Thoracic aorta (tissue), 2 donors: ENCODE data around the gene PTEN. TPM values are rescaled to one million over a fixed set of nuclear protein-coding genes. Genes with fewer than 3 reads are reported as not detected.
"Not testable (repeated sequence)": the region's sequence is repeated elsewhere in the genome, so short reads cannot be mapped to it uniquely, and the experiment has no call there.

Source experiments
- ATAC-seq: fragments of 150-250 bp; one replicate; pipeline ENCODE4 v1.8.0; 2017; ENCODE audit warnings: low read depth; ENCODE audit not compliant: insufficient number of reproducible peaks, low FRiP score
- DNase-seq: peaks from one replicate; pipeline ENCODE4 v3.0.0-alpha.2; 2020; ENCODE audit warnings: low spot score
- H3K27ac ChIP-seq, 2 donors: fragments of 200-600 bp; sonication (generic); 1 replicate in 1 of 2; 2 replicates in 1 of 2; pipeline ENCODE4 v1.5.1; 2016; ENCODE audit warnings: mild to moderate bottlenecking in 2 of 2, moderate library complexity in 2 of 2
- H3K27me3 ChIP-seq: fragments of 200-600 bp; sonication (generic); replicated peaks from 2 replicates; pipeline ENCODE4 v1.6.0; 2016; ENCODE audit warnings: mild to moderate bottlenecking; ENCODE audit not compliant: insufficient read depth
- H3K36me3 ChIP-seq: fragments of 200-600 bp; sonication (generic); one replicate; pipeline ENCODE4 v1.5.1; 2016
- H3K4me1 ChIP-seq, 2 donors: fragments of 200-600 bp; sonication (generic); 1 replicate in 1 of 2; 2 replicates in 1 of 2; pipeline versions ENCODE4 v1.5.1 to v1.6.0; 2016; ENCODE audit warnings: low read depth in 2 of 2, mild to moderate bottlenecking in 1 of 2; ENCODE audit not compliant: control insufficient read depth in 1 of 2
- H3K4me3 ChIP-seq: fragments of 200-600 bp; sonication (generic); 2 replicates; pipeline ENCODE4 v1.5.1; 2016; ENCODE audit warnings: mild to moderate bottlenecking
- H3K9me3 ChIP-seq: fragments of 200-600 bp; sonication (generic); 2 replicates; pipeline ENCODE4 v1.5.1; 2016
- CTCF ChIP-seq: fragments of 200-600 bp; sonication (generic); IDR thresholded peaks from one replicate; pipeline ENCODE4 v1.5.1; 2019; ENCODE audit warnings: antibody characterized with exemption
- total RNA-seq, 2 donors: library from RNA; depleted of rRNA; stranded (reverse); fragments of >200 nt; gene quantifications; one replicate each; pipeline versions ENCODE4 v1.1.0 to v1.2.3, GENCODE V29; 2016

Gene PTEN
- total RNA-seq, 2 donors from 2014 or later: 146 to 168 TPM

GRCh38 chr10:87846023-87846422, 17.4 kb upstream of the PTEN start:
- no peak overlapping the region for H3K27ac ChIP-seq
- no peaks in the 10 kb centered on the region for H3K36me3 ChIP-seq
- ATAC-seq (no peak), DNase-seq (no peak)
- no peak for TF ChIP-seq CTCF
- H3K4me1 ChIP-seq: peaks cover 0 to 6% of the 10 kb centered on the region in 2 donors
- no peak overlapping the region for H3K4me3 ChIP-seq
- H3K9me3 ChIP-seq: no peaks in the 10 kb centered on the region
- no peaks in the 10 kb centered on the region for H3K27me3 ChIP-seq

- not testable (repeated sequence) for H3K4me1 ChIP-seq, H3K4me3 ChIP-seq, DNase-seq, H3K27ac ChIP-seq, H3K27me3 ChIP-seq, ATAC-seq, H3K9me3 ChIP-seq, H3K36me3 ChIP-seq
Observed at GRCh38 chr10:87846711-87847110, 16.7 kb upstream of the PTEN start.

GRCh38 chr10:87847550-87847949, 15.9 kb upstream of the PTEN start:
- ATAC-seq (no peak), DNase-seq (no peak)
- H3K9me3 ChIP-seq: no peaks in the 10 kb centered on the region
- H3K27me3 ChIP-seq: no peaks in the 10 kb centered on the region
- TF ChIP-seq CTCF: no peak
- no peak overlapping the region for H3K27ac ChIP-seq
- peaks cover 0 to 8% of the 10 kb centered on the region in 2 donors for H3K4me1 ChIP-seq
- H3K4me3 ChIP-seq: no peak overlapping the region
- no peaks in the 10 kb centered on the region for H3K36me3 ChIP-seq

- no peak overlapping the region for H3K4me3 ChIP-seq
- no peak for DNase-seq
- H3K27ac ChIP-seq: no peak overlapping the region
- no peaks in the 10 kb centered on the region for H3K36me3 ChIP-seq
- H3K9me3 ChIP-seq: no peaks in the 10 kb centered on the region
- no peak for ATAC-seq
- no peaks in the 10 kb centered on the region for H3K27me3 ChIP-seq
- TF ChIP-seq CTCF: no peak
- peaks cover 0 to 2% of the 10 kb centered on the region in 2 donors for H3K4me1 ChIP-seq
Observed at GRCh38 chr10:87849001-87849400, 14.4 kb upstream of the PTEN start.

- ATAC-seq (no peak), DNase-seq (no peak)
- Histone ChIP-seq H3K4me3 (no peak overlapping the region), H3K4me1 (peaks cover 0 to 2% of the 10 kb centered on the region in 2 donors), H3K36me3 (no peaks in the 10 kb centered on the region), H3K27ac (no peak overlapping the region), H3K27me3 (no peaks in the 10 kb centered on the region), H3K9me3 (no peaks in the 10 kb centered on the region)
- TF ChIP-seq CTCF: peak; percentile 65
Observed at GRCh38 chr10:87850742-87851205, 12.7 kb upstream of the PTEN start.

- no peaks in the 10 kb centered on the region for H3K27me3 ChIP-seq
- no peaks in the 10 kb centered on the region for H3K9me3 ChIP-seq
- no peak for ATAC-seq
- TF ChIP-seq CTCF: no peak
- no peak overlapping the region for H3K27ac ChIP-seq
- H3K36me3 ChIP-seq: no peaks in the 10 kb centered on the region
- no peak overlapping the region for H3K4me3 ChIP-seq
- no peak for DNase-seq
- H3K4me1 ChIP-seq: peaks cover 0 to 2% of the 10 kb centered on the region in 2 donors
Observed at GRCh38 chr10:87852089-87852488, 11.3 kb upstream of the PTEN start.

GRCh38 chr10:87855247-87855646, 8.2 kb upstream of the PTEN start:
- H3K4me1 ChIP-seq, H3K36me3 ChIP-seq, ATAC-seq: not testable (repeated sequence)

GRCh38 chr10:87855665-87856064, 7.8 kb upstream of the PTEN start:
- H3K36me3 ChIP-seq, H3K9me3 ChIP-seq, H3K27ac ChIP-seq, DNase-seq, H3K4me1 ChIP-seq, H3K27me3 ChIP-seq, ATAC-seq, H3K4me3 ChIP-seq: not testable (repeated sequence)

More at GRCh38 chr10:87855247-87855646, 8.2 kb upstream of the PTEN start:
- H3K27ac ChIP-seq, H3K4me3 ChIP-seq, H3K9me3 ChIP-seq, H3K27me3 ChIP-seq, DNase-seq: not testable (repeated sequence)
